Measurements from ENCODE around the gene DIS3L2.
A peak's percentile ranks its signal among the peaks of the same experiment; 100 is the strongest.

DIS3L2 gene

DNA sequence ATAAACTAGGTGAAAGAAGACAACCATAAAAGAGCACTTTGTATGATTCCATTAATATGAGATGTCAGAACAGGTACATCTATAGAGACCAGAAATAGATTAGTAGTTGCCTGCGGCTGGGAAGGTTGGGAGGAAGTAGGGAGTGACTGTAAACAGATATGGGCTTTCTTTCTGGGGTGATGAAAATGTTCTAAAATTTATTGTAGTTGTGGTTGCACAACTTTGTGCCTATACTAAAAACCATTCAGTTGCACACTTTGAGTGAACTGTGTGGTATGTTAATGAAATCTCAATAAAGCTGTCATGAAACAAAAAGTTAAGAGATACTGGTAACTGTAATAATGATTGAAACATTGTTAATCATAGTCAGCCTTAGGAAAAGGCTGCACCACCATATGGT is 264.4 kb downstream of the DIS3L2 start:
- no peak for DNase-seq (ENCODE audit: low read depth, low spot score)

DNA sequence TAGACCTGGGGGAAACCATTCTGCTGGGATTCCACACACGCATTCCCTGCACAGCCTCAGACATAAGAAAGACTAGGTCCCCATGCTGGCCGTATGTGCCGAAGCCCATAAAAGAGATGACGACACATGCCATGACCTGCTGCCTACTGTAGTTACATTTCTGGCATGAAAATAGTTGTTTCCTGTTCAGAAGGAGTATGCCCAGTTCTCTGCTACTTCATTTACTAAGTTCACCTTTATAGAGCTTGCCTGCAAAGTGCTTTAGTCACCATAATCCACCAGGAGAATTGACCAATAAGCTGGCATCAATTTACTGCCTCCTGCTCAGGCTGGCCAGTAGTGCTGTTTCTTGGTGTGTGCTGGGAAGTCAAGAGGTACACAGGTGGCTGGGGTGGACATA is 266.8 kb downstream of the DIS3L2 start:
- no peak for DNase-seq (ENCODE audit: low read depth, low spot score)

DNA sequence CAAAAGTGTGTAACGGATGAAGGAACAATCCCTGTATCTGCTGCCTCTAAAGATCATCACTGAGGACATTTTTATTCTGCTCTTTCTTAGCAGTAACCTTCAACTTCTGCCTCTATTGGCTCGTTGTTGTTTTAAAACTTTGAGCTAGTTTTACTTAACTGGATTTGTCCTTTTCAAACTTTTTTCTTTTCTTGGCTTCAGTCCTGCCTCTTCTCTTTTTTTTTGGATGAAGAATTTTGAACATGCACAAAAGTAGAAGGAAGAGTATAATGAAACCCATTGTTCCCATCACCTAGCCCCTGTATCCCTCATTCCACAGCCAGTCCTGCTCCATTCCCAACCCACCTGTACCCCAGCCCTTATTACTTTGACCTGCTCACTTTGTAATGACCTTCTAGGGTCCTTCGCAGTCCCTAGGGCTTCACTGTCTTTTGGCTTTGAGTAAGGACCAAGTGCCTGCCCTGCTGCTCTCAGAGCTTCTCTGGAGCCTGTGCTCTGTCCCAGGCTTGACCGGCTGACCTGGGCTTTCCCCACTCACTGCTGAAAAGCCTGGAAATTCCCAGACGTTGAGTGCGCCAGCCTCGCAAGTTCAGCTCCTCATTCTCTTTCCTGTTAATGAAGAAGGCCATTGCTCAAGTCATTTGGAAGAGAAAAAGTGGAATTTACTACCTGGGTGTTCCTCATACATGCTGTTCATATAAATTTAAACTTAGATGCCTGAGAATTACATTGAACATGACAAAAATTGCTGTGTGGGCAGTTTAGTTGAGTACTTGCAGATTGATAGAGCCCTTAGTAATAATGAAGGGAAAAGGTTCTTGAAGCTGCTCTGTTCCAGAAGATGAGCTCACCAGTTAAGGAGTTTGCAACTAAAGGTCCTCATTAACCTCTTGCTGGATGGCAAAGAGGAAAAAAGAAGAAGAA is 267.7 kb downstream of the DIS3L2 start:
- peak; percentile 59 for DNase-seq (ENCODE audit: low read depth, low spot score)

DNA sequence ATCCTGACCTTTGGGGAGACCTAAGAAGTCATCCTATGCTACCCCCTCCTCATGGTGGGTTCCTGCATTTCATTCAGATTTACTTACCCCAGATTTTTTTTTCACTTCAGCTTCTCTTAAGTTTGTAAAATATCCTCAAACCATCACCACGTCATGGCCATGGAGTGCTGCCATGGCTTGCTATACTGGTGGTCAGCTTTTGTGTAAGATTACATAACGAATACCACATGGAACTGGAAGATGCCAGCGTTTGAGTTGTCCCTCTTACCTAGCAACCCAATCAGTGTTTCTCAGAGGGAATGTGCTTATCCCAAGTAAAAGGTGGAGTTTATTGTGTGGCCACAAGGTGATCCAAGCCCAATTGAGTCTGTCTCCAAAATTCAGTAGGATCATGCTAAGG is 268.4 kb downstream of the DIS3L2 start:
- no peak for DNase-seq (ENCODE audit: low read depth, low spot score)

DNA sequence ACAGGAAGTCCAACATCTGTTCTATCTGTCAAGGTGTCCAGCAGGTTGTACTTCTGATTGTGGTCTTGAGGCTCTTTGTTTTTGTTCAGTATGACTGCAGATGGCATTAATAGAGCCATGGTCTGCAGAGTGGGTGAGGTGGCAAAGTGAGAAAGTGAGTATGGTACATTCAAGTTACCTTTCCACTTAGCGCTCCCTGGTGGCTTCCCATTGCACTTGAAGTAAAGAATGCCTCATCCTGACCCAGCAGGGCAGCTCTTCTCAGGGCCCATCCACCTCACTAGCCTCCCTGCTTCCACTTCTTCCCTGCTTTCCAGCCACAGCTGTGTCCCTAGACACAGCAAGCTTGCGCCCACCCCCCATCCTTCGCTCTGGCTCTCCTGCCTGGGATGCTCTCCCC is 269.0 kb downstream of the DIS3L2 start:
- no peak for DNase-seq (ENCODE audit: low read depth, low spot score)

DNA sequence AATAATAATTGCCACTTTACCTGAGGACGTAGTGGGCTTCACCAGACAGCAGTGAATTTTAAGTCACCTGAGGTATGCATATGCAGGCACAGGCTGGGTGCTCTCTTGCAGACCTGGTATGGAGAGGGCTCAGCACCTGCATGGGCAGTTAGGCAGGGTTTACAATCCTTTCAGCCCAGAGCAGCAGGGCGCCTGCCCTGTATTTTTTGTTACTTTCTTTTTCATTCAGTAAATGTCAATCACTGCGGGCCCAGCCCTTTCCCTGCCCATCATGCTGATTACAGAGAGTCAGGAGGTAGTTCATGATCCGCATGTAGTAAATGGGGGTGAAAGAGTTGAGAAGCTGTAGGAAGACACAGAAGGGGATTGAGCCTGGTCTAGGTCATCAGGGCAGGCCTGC is 270.0 kb downstream of the DIS3L2 start:
- DNase-seq (ENCODE audit: low read depth, low spot score) = no peak

DNA sequence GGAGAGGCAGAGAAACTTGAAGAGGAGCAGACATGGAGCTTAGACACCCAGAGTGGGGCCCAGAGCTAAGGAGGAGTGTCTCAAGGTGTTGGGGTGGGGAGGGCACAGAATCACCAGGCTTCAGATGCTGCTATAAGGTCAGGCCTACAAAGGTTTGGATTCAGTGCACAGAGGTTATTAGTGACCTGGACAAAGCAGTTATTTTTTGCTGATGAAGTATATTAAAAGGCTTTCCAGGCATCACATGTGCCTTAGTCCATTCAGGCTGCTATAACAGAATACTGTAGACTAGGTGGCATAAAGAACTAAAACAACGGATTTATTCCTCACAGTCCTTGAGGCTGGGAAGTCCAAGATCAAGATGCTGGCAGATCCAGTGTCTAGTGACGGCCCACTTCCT is 271.4 kb downstream of the DIS3L2 start:
- DNase-seq (ENCODE audit: low read depth, low spot score) = no peak

DNA sequence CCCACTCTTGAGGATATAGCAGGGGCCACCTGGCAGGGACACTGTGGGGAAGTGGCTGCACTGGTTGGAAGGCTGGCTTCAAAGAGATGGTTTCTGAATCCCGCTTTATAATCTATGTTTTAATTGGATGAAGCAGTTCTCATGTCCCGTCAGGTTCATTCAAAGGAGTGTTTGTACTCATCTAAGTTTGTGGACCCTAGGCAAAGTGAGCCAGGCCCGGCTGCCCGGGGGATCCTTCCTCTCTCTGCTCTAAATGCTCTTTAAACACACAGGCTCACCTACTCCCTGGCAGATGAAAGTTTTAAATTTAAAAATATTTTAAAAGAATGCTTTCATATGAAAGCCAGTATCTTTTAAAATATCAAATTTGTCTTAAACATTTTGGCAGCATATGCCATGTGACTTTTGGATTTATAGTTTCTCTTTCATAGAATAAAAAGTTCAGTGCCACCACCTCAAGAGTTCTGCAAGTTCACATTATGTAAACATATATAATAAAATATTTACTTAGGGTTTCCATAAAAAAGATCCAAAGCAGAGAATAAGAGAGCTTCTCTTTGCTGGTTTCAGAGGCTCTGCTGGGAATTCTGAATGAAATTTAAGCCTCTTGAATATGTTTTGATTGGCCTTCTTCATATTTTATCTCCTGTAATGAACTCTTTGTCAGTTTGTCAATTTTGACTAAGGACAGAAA is 273.6 kb downstream of the DIS3L2 start:
- no peak for DNase-seq (ENCODE audit: low read depth, low spot score)

DNA sequence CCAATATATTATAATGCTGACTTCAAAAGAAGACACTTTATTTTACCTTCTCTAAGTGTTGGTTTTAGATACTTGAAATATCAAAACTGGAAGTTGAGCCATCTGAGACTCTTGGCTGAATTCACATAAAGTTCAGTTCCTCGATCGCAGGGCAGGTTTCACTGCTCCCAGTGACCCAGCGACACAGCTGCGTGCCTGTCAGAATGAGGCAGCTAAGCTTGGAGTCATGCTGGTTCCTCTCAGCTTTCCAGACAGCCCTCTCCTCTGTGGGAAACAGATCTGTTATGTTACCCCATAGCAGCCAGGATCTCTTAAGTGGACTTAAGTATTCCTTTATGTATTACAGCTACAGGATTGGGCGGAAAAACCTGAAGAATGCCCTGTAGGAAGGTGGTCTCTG is 274.2 kb downstream of the DIS3L2 start:
- DNase-seq (ENCODE audit: low read depth, low spot score) = no peak

DNA sequence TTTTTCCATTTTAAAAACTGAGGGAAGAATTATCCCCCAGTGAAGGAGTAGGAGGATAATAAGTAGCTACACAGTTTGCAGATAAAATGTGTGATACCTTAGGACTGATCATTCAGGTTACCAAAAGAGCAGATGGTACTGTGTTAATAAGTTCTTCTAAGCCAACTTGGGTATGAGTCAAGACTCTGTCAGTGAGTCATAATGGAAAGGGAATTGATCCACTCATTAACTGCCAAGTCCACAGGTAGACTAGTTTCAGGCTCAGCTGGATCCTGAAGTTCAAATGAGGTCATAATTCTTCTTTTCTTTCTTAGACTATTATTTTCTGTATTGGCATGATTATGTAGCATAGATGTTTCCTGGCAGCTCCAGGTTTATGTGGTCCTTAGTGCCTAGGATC is 274.7 kb downstream of the DIS3L2 start:
- no peak for DNase-seq (ENCODE audit: low read depth, low spot score)

DNA sequence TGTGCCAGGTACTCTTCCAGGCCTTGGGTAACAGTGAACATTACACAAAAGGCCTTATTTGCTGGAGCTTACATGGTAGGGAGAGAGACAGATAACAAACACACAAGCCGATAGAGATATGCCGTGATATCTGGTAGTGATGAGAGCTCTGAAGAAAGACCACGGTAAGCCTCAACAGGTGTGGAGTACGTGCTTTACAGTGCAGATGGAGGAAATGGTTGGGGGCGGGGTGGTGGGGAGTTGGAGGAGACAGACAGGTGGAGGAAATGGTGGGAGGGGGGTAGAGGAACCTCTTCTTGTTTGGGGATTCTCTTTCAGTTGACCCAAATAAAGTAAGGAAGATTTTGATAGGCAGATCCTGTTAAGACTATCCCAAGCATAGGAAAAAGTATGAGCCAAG is 276.0 kb downstream of the DIS3L2 start:
- no peak for DNase-seq (ENCODE audit: low read depth, low spot score)

DNA sequence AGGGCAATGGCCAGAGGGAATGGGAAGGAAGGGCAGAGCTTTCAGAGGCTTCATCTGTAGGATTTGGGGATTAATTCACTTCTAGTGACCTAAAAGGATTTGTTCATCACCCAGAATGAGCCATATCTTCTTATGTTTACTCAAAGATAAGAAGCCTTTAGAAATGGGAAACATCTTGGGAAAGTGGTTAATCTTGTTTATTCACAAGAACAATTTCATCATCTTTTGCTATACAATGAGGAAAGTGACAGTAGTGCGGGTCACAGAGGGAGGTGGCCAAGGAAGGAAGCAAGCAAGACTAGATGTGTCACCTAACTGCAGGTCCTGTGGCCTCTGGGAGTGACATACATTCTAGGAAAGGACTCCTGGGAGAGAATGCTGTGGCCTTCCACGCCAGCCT is 276.6 kb downstream of the DIS3L2 start:
- DNase-seq (ENCODE audit: low read depth, low spot score) = no peak

DNA sequence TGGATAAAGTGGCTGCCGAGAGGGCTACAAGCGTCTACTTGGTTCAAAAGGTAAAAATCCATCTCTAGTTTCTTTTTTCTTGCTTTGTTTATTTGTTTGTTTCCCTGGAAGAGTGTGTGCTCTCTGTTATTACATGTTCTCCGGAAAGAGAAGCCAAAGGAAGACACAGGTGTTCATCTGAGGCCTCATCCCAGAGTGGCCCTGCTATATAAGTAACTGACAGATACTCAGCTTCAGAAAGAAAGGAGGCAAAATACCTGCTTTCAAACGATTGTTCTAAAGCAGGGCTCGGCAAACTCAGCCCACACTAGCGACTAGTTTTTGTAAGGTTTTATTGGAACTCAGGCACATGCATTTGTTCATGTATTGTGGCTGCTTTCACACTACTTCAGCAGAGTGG is 277.1 kb downstream of the DIS3L2 start:
- DNase-seq (ENCODE audit: low read depth, low spot score) = no peak

DNA sequence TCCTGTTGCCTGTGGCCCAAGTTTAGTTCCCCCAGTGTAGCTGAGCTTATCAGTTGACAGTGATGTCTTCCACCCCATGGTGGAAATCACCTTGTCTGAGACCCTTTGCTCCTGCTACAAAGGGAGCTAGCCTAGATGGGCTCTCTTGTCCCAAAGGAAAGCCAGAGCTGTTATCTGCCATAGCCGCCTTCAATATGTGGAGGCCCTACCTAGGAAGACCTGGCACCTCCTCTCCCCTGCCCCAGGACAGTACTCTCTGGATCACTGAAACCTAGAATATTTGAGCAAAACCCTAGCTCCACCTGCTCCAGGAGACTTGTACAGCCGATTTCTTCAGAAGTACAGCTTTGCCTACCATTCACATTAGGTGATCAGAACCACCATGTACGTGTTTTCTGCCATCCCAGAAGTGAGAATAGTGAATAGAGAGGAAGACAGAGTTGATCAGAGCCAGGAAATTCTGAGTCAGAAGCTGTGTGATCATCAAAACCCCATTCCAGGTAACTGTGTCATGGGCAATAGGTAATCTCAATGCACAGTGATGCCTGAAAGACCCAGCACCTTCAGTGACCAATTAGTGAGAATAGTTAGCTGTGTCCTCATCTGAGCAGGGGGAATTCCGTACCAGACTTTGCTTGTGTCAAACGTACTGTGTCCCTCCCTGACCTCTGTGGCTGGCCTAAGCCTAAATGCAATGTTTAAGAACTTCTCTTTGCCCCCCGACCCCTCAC is 278.6 kb downstream of the DIS3L2 start:
- DNase-seq (ENCODE audit: low read depth, low spot score) = peak; percentile 21

DNA sequence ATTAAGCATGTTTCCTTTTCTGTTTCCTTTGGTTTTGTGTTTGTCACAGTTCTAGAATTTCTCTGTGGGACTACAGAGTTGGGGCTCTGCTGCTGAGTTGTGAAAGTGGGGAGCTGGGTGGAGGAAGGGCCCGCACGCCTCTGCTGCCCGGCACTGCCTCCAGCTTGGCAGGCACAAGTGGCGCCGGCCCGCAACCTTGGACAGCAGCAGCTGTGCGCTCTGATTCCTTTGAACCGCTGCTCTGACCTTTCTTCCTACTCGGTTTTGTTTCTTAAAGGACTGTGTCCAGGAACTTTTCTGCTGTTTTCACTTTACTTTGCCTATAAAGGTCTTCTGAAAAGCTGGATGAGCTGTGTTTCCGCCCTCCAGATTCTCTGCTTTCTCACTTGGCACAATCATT is 279.4 kb downstream of the DIS3L2 start:
- DNase-seq (ENCODE audit: low read depth, low spot score) = peak; percentile 34

DNA sequence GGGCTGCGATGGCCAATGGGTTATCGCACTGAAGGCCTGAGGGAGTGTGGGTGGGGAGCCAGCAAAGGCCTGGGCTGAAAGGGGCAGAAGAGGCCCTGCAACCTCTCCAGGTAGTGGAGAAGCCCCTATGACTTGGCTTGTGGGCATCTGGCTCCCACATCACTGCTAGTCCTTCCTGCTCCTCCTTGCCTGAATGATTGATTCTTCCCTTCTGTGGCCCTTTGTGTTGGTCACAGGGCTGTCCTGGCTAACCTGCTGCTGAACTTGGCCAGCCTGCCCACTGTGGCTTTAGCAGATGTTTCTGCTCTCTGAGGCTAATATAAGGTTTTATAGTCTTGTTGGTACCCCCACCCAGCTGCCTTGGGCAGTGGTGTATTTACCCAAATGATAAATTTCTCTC is 280.8 kb downstream of the DIS3L2 start:
- DNase-seq (ENCODE audit: low read depth, low spot score) = no peak

DNA sequence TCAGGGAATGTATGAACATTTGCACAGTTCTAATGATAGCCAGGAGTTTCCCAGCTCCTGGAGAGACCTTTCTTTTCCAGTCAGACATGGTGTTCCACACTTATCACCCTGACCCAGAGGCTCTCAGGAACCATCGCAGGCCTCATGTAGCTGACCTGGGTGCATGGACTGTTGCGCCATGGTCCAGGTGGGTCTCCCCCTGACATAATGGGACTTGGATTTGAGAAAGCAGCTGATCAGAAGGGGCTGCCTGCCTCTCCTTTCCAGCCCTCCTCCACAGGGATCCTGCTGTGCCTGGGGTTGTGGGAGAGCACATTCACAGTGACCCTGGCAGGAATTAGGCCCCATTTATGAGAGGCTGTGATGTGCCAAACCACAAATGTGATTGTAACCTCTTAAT is 283.6 kb downstream of the DIS3L2 start:
- no peak for DNase-seq (ENCODE audit: low read depth, low spot score)

DNA sequence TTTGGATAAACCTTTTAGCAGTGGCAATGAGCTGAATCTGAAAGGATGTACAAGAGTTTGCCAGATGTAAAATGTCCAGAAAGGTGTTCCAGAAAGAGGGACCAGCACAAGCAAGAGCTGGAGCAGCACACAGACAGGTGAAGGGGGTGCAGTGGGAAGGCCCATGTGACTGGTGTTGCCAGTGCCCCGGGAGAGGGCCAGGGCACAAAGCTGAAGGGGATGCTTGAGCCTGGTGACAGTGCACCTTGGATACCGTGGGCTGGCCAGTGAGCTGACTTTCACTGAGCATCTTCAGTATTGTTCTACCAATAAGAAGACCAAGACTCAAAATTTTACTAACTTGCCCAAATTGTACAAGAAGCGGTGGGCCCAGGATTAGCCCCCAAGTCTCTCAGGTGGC is 284.7 kb downstream of the DIS3L2 start:
- no peak for DNase-seq (ENCODE audit: low read depth, low spot score)

DNA sequence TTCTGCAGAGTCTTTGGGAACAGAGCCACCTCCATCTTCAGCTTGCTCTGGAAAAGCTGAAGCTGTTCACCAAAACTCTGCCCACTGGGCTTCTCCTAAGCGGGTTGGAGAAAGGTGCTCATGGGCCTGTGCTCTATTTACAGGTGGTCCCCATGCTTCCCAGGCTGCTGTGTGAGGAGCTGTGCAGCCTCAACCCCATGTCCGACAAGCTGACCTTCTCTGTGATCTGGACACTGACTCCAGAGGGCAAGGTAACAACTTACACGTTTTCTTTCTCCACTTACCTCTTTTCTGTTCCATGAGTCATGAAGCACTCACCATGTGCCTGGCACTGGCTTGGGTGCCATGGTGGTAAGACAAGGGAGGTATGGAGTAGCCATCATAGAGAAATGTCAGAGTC is 287.6 kb downstream of the DIS3L2 start:
- no peak for DNase-seq (ENCODE audit: low read depth, low spot score)

DNA sequence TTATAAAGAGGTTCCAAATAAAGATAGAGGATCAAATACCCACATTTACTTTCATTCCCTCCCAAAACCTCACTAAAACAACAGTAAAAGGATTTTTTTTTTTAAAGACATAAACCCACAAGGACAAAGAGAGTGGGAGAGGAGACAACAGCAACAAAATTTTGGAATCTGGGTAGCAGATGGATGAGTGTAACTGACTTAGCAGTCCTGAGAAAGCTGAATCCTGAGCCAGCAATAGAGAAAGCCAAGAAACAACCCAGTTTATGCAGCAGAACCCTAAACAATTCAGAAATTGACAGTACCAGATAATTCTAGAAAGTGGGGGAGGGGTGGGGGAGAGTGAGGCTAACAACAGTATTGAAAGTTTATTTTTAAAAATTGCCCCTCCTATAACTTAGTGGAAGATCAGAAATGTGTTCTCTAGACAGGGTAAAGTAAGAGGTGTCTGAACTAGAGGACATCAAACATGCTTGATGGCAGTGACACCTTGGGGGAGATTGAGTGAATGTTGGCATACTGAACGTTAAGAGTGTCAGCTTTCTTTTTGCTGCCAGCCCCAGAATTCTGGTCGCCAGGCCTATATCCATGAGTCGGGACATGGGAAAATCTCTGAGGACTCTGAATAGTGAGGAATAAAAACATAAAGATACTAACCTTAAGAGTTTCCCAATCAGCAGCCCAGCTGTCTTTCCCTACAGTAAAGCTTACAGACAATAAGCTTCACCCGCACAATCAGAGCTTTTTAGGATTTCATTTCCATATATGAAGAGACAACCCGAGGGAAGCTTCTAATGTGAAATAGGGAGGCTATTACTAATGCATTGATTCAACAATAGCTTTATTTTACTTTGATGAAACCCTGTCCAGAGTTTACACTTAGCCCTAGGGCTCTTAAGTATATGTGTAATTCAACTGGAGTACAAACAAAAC is 289.0 kb downstream of the DIS3L2 start:
- no peak for DNase-seq (ENCODE audit: low read depth, low spot score)

DNA sequence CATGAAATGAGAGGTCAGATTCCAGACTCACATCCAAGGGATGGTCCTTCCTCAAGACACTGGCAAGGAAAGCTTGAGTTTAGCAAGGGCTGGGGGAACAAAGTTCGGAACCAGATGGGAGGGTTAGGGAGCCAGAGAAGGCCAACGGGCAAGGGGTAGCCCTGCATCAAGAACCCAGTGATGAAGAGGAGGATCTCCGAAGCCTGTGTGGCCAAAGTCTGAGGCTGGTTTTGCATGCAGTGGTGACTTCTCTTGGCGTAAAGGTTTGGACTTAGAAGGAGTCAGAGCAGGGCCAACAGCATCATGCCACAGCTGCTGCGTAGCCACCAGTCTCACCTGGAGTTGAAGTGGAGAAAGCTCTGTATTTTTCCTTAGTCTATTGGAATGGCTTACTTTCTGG is 293.5 kb downstream of the DIS3L2 start:
- DNase-seq (ENCODE audit: low read depth, low spot score) = no peak
